ENCODE measurements around the gene JUND.

The JUND gene

DNA sequence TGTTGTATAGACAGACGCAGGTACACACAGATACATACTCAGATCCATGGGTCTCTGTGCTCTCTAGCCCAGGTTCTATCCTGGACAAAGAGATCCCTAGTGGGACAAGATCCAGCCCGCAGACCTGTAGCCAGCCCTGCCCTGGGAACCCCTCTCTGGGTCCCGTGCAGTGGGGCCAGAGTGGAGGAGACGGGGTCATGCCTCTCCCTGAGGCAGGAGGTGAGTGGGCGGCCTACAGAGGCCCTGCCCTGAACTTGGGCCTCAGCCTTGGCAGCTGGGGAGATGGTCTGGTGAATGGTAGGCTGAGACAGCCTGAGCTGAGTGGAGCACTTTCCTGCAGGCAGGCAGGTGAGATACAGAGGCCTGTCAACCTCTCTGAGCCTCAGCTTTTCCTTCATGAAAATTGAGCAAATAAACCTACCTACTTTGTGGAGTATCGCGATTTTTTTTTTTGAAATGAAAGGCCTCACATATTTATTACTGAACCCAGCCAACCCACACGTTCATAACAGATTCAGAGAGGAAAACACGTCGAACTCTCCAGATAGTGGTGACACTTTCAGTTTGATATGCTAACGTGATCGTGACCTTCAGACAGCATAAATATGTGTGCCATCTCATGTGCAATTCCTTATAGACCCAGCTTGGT is 3.4 kb upstream of the JUND start:
- no peak for TF ChIP-seq SPI1 (IDR thresholded peaks at IDR 0.05; ENCODE audit: borderline replicate concordance, low read depth)
- TF ChIP-seq, protein P1, sequence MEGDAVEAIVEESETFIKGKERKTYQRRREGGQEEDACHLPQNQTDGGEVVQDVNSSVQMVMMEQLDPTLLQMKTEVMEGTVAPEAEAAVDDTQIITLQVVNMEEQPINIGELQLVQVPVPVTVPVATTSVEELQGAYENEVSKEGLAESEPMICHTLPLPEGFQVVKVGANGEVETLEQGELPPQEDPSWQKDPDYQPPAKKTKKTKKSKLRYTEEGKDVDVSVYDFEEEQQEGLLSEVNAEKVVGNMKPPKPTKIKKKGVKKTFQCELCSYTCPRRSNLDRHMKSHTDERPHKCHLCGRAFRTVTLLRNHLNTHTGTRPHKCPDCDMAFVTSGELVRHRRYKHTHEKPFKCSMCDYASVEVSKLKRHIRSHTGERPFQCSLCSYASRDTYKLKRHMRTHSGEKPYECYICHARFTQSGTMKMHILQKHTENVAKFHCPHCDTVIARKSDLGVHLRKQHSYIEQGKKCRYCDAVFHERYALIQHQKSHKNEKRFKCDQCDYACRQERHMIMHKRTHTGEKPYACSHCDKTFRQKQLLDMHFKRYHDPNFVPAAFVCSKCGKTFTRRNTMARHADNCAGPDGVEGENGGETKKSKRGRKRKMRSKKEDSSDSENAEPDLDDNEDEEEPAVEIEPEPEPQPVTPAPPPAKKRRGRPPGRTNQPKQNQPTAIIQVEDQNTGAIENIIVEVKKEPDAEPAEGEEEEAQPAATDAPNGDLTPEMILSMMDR (IDR thresholded peaks at IDR 0.05; ENCODE audit: insufficient read depth, low read length), result no peak
- TF ChIP-seq GABPA (IDR thresholded peaks at IDR 0.05; ENCODE audit: low read depth), result no peak
- TF ChIP-seq, protein P2, sequence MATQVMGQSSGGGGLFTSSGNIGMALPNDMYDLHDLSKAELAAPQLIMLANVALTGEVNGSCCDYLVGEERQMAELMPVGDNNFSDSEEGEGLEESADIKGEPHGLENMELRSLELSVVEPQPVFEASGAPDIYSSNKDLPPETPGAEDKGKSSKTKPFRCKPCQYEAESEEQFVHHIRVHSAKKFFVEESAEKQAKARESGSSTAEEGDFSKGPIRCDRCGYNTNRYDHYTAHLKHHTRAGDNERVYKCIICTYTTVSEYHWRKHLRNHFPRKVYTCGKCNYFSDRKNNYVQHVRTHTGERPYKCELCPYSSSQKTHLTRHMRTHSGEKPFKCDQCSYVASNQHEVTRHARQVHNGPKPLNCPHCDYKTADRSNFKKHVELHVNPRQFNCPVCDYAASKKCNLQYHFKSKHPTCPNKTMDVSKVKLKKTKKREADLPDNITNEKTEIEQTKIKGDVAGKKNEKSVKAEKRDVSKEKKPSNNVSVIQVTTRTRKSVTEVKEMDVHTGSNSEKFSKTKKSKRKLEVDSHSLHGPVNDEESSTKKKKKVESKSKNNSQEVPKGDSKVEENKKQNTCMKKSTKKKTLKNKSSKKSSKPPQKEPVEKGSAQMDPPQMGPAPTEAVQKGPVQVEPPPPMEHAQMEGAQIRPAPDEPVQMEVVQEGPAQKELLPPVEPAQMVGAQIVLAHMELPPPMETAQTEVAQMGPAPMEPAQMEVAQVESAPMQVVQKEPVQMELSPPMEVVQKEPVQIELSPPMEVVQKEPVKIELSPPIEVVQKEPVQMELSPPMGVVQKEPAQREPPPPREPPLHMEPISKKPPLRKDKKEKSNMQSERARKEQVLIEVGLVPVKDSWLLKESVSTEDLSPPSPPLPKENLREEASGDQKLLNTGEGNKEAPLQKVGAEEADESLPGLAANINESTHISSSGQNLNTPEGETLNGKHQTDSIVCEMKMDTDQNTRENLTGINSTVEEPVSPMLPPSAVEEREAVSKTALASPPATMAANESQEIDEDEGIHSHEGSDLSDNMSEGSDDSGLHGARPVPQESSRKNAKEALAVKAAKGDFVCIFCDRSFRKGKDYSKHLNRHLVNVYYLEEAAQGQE (IDR thresholded peaks at IDR 0.05; ENCODE audit: insufficient replicate concordance, low read depth), result no peak
- TF ChIP-seq POLR2AphosphoS5 (IDR thresholded peaks at IDR 0.05; ENCODE audit: low read depth), result no peak
- DNase-seq (ENCODE audit: low read depth in 1 of 2, low spot score in 1 of 2), result no peak
- Histone ChIP-seq H3K27me3 (ENCODE audit: insufficient read depth, poor library complexity, severe bottlenecking) (no peaks in the 10 kb centered on the region), H3K4me3 (replicated peaks; ENCODE audit: insufficient read depth, low read length) (no peak overlapping the region), H3K27ac (replicated peaks) (no peak overlapping the region)

DNA sequence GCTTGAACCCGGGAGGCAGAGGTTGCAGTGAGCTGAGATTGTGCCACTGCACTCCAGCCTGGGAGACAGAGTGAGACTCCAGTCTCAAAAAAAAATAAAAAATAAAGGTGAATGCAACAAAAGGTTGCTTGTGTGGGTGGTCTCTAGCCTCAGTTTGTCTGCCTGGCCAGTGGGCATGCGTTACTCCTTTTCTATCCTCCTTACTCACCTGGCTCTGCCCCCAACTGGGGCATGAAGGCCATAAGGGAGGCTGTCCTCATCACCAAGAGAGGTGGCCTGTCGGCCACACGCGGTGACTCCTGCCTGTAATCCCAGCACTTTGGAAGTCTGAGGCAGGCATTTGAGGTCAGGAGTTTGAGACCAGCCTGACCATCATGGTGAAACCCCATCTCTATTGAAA is 1.9 kb upstream of the JUND start:
- H3K27me3 ChIP-seq (ENCODE audit: insufficient read depth, poor library complexity, severe bottlenecking), result no peaks in the 10 kb centered on the region
- TF ChIP-seq GABPA (IDR thresholded peaks at IDR 0.05; ENCODE audit: low read depth), result no peak
- TF ChIP-seq SPI1 (IDR thresholded peaks at IDR 0.05; ENCODE audit: borderline replicate concordance, low read depth), result no peak
- TF ChIP-seq POLR2AphosphoS5 (IDR thresholded peaks at IDR 0.05; ENCODE audit: low read depth), result no peak
- TF ChIP-seq, protein P2 (IDR thresholded peaks at IDR 0.05; ENCODE audit: insufficient replicate concordance, low read depth), result no peak
- TF ChIP-seq, protein P1 (IDR thresholded peaks at IDR 0.05; ENCODE audit: insufficient read depth, low read length), result no peak
- no peak for DNase-seq (ENCODE audit: low read depth in 1 of 2, low spot score in 1 of 2)
- no peak overlapping the region for H3K4me3 ChIP-seq (replicated peaks; ENCODE audit: insufficient read depth, low read length)
- no peak overlapping the region for H3K27ac ChIP-seq (replicated peaks)

DNA sequence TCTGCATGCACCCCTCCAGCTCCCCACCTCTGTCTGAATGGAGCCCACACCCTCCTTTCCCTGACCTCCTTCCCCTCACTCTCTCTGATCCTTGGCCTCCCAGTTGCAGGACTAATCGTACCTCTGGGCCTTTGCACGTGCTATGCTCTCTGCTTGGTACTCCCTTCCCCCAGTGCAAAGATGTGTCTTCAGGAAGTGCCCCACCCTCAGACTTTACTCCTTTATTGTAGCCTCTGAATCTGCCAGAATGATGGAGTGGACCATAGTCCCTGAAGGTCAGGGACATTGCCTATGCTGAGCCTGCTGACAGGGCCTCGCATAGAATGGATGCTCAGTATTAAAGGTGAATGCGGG is 1.3 kb upstream of the JUND start:
- Histone ChIP-seq H3K27me3 (ENCODE audit: insufficient read depth, poor library complexity, severe bottlenecking) (no peaks in the 10 kb centered on the region), H3K4me3 (replicated peaks; ENCODE audit: insufficient read depth, low read length) (peak overlapping the region; percentile 48), H3K27ac (replicated peaks) (peak overlapping the region; percentile 99)
- TF ChIP-seq, protein P1 (IDR thresholded peaks at IDR 0.05; ENCODE audit: insufficient read depth, low read length), result no peak
- no peak for TF ChIP-seq SPI1 (IDR thresholded peaks at IDR 0.05; ENCODE audit: borderline replicate concordance, low read depth)
- TF ChIP-seq GABPA (IDR thresholded peaks at IDR 0.05; ENCODE audit: low read depth), result no peak
- TF ChIP-seq, protein P2 (IDR thresholded peaks at IDR 0.05; ENCODE audit: insufficient replicate concordance, low read depth), result no peak
- TF ChIP-seq POLR2AphosphoS5 (IDR thresholded peaks at IDR 0.05; ENCODE audit: low read depth), result no peak
- peak in 1 of 2 experiments; percentile 24 for DNase-seq (ENCODE audit: low read depth in 1 of 2, low spot score in 1 of 2)

Measured in HL-60 (cell line).